PFSK-1 (cell line): ENCODE data around the gene WDFY3.

ENCODE experiments used
- FOXP2 ChIP-seq: optimal IDR thresholded peaks from 2 replicates; pipeline ENCODE3; 2011; ENCODE audit warnings: borderline replicate concordance, control low read depth, inconsistent platforms; ENCODE audit not compliant: insufficient read depth; ENCODE audit errors: extremely low read length, extremely low read depth
- POLR2AphosphoS5 ChIP-seq: IDR thresholded peaks from 2 replicates; pipeline ENCODE4 v1.6.1; 2012; ENCODE audit warnings: low read depth, mild to moderate bottlenecking, control low read depth, low read length, moderate library complexity
- REST ChIP-seq, 2 experiments: IDR thresholded peaks; 2 replicates each; pipeline versions ENCODE4 v1.6.1 to v1.8.0; 2011 to 2012; ENCODE audit warnings: low read depth in 2 of 2, low read length in 2 of 2, control low read depth in 1 of 2, inconsistent platforms in 1 of 2, mild to moderate bottlenecking in 1 of 2, moderate library complexity in 1 of 2; ENCODE audit not compliant: insufficient read depth in 1 of 2
- SIN3A ChIP-seq: IDR thresholded peaks from 2 replicates; pipeline ENCODE4 v1.6.1; 2012; ENCODE audit warnings: mild to moderate bottlenecking, low read length, moderate library complexity, borderline replicate concordance; ENCODE audit not compliant: insufficient read depth
- TAF1 ChIP-seq: IDR thresholded peaks from 2 replicates; pipeline ENCODE4 v1.6.1; 2012; ENCODE audit warnings: low read length, control low read depth, borderline replicate concordance; ENCODE audit not compliant: insufficient read depth

- TF ChIP-seq SIN3A (no peak), POLR2AphosphoS5 (no peak), TAF1 (no peak), REST (IDR thresholded peaks at IDR 0.05; ENCODE audit: insufficient read depth in 1 of 2, low read depth in 2 of 2, low read length in 2 of 2) (no peak), FOXP2 (no peak)
Observed at GRCh38 chr4:84920617-84921016, 45.9 kb downstream of the WDFY3 start.
